Measurements from ENCODE around the gene TMSB15C. TPM values are rescaled to one million over a fixed set of nuclear protein-coding genes. Genes with fewer than 3 reads are reported as not detected.
A peak's percentile ranks its signal among the peaks of the same experiment; 100 is the strongest.
"Not testable (repeated sequence)": the region's sequence is repeated elsewhere in the genome, so short reads cannot be mapped to it uniquely, and the experiment has no call there.

The TMSB15C gene
- total and polyA plus RNA-seq, 4 donors = 0.26 to 12.3 (median 0.73) TPM

DNA sequence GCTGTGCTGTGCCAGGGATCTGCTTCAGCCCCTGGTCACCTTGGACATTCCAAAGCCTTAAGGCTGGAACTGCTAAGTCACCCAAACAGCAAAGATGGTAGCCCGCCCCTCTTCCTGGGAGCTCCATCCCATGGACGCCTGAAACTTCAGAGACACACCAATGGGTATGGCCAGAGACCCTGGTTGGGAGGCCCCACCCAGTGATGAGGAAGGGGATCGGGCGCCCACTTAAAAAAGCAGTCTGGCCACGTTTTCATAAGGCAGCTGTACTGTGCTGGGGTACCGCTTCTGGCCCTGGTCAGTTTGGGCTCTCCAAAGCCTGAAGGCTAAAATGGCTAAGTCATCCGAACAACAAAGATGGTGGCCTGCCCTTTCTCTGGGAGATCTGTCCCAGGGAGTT lies 9.4 kb upstream of the TMSB15C start:
- ATAC-seq (ENCODE audit: insufficient read depth, low FRiP score) = no peak
- TF ChIP-seq CTCF (IDR thresholded peaks at IDR 0.05; ENCODE audit: control extremely low read depth, extremely low read depth) = no peak
- Histone ChIP-seq H3K27ac (ENCODE audit: low read depth in 1 of 2, low read length in 1 of 2) (no peak overlapping the region), H3K36me3 (ENCODE audit: control insufficient read depth in 4 of 4, insufficient read depth in 4 of 4, low read length in 4 of 4) (no peaks in the 10 kb centered on the region), H3K9me3 (ENCODE audit: control insufficient read depth in 4 of 4, insufficient read depth in 3 of 4, low read length in 3 of 4) (peaks cover 0 to 7% (median under 1%) of the 10 kb centered on the region in 4 donors), H3K4me1 (ENCODE audit: control insufficient read depth in 5 of 5, insufficient read depth in 5 of 5, low read length in 5 of 5) (no peaks in the 10 kb centered on the region), H3K27me3 (ENCODE audit: control insufficient read depth in 3 of 3, insufficient read depth in 3 of 3, low read length in 2 of 3) (peaks cover 4 to 36% (median 20%) of the 10 kb centered on the region in 3 donors), H3K4me3 (no peak overlapping the region), H3K9ac (ENCODE audit: insufficient read depth in 1 of 2, low read length in 2 of 2) (no peak overlapping the region)
- WGBS, 2 donors = 79 to 90% methylated on average over 6 to 7 of the region's 7 CpGs
- no peak for DNase-seq

DNA sequence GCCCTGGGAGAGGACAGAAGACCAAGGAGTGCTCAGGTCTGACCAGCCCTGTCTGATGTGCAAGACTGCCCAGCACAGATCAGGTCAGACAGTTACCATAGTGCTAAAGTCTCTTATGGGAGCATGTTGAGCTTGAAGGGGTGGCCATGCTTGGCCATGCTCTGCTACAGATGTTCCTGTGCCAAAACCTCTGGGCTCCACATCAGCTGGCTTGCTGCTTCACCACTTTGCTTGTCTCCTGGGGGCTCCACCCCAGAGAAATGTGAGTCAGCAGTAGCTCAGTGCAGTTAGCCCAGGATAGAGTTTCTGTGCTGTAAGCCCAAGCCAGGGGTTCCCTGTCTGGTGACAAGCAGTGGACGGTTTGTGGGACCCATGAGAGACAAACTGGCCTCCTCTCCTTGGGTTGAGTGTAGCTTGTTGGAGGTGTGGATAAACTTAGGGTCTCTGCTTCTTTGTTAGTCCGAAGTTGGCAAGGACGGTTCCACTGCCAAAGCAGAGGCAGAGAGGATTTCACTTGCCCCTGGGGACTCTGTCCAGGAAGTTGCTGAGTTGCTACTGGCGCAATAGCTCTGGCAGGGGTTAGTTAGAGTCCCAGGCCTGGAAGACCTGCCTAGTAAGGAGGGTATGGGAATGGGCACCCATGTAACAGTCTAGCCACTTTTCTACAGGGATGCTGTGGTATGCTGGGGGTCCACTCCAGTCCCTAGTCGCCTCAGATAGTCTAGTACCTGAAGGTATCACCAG lies 8.7 kb upstream of the TMSB15C start:
- H3K4me3 ChIP-seq = no peak overlapping the region
- WGBS, 2 donors = 67 to 68% methylated on average over 5 of the region's 5 CpGs
- H3K9ac ChIP-seq (ENCODE audit: insufficient read depth in 1 of 2, low read length in 2 of 2) = no peak overlapping the region
- H3K27ac ChIP-seq (ENCODE audit: low read depth in 1 of 2, low read length in 1 of 2) = no peak overlapping the region
- DNase-seq (no peak), ATAC-seq (ENCODE audit: insufficient read depth, low FRiP score) (peak; percentile 11)
- no peak for TF ChIP-seq CTCF (IDR thresholded peaks at IDR 0.05; ENCODE audit: control extremely low read depth, extremely low read depth)
- peaks cover 0 to 7% (median under 1%) of the 10 kb centered on the region in 4 donors for H3K9me3 ChIP-seq (ENCODE audit: control insufficient read depth in 4 of 4, insufficient read depth in 3 of 4, low read length in 3 of 4)
- peaks cover 4 to 29% (median 13%) of the 10 kb centered on the region in 3 donors for H3K27me3 ChIP-seq (ENCODE audit: control insufficient read depth in 3 of 3, insufficient read depth in 3 of 3, low read length in 2 of 3)
- no peaks in the 10 kb centered on the region for H3K4me1 ChIP-seq (ENCODE audit: control insufficient read depth in 5 of 5, insufficient read depth in 5 of 5, low read length in 5 of 5)
- H3K36me3 ChIP-seq (ENCODE audit: control insufficient read depth in 4 of 4, insufficient read depth in 4 of 4, low read length in 4 of 4) = no peaks in the 10 kb centered on the region

DNA sequence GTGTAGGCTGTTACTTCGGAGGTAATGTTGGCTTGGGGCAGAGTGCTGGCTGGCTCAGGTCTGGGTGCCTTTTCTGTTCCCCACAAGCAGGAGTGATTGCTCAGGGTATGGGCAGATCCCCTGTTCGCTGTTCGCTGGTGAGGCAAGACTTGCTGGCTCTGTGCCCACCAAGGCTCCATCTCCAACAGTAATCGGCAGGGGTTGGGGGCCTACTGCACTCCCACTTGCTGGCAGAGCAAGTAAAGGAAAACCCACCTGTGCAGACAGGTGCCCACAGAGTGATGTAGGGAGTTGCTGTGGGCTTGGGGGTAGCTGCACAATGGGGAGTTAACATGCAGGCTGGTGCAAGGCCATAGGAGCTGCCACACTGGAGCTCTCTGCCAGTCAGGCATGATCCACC lies 8.0 kb upstream of the TMSB15C start:
- ATAC-seq (ENCODE audit: insufficient read depth, low FRiP score) = no peak
- no peaks in the 10 kb centered on the region for H3K4me1 ChIP-seq (ENCODE audit: control insufficient read depth in 5 of 5, insufficient read depth in 5 of 5, low read length in 5 of 5)
- H3K27me3 ChIP-seq (ENCODE audit: control insufficient read depth in 3 of 3, insufficient read depth in 3 of 3, low read length in 2 of 3) = peaks cover 4 to 23% (median 7%) of the 10 kb centered on the region in 3 donors
- H3K4me3 ChIP-seq = no peak overlapping the region
- no peak overlapping the region for H3K9ac ChIP-seq (ENCODE audit: insufficient read depth in 1 of 2, low read length in 2 of 2)
- TF ChIP-seq CTCF (IDR thresholded peaks at IDR 0.05; ENCODE audit: control extremely low read depth, extremely low read depth) = no peak
- 68 to 69% methylated on average over 4 of the region's 4 CpGs for WGBS, 2 donors
- H3K9me3 ChIP-seq (ENCODE audit: control insufficient read depth in 4 of 4, insufficient read depth in 3 of 4, low read length in 3 of 4) = peaks cover 0 to 7% (median 0%) of the 10 kb centered on the region in 4 donors
- DNase-seq = no peak
- no peak overlapping the region for H3K27ac ChIP-seq (ENCODE audit: low read depth in 1 of 2, low read length in 1 of 2)
- H3K36me3 ChIP-seq (ENCODE audit: control insufficient read depth in 4 of 4, insufficient read depth in 4 of 4, low read length in 4 of 4) = no peaks in the 10 kb centered on the region

GRCh38 chrX:104077854-104078253 lies 1.8 kb upstream of the TMSB15C start:
- not testable (repeated sequence) for H3K4me3 ChIP-seq; H3K27me3 ChIP-seq (ENCODE audit: control insufficient read depth in 3 of 3, insufficient read depth in 3 of 3, low read length in 2 of 3); H3K9me3 ChIP-seq (ENCODE audit: control insufficient read depth in 4 of 4, insufficient read depth in 3 of 4, low read length in 3 of 4); H3K27ac ChIP-seq (ENCODE audit: low read depth in 1 of 2, low read length in 1 of 2); H3K4me1 ChIP-seq (ENCODE audit: control insufficient read depth in 5 of 5, insufficient read depth in 5 of 5, low read length in 5 of 5); H3K9ac ChIP-seq (ENCODE audit: insufficient read depth in 1 of 2, low read length in 2 of 2); DNase-seq; H3K36me3 ChIP-seq (ENCODE audit: control insufficient read depth in 4 of 4, insufficient read depth in 4 of 4, low read length in 4 of 4); ATAC-seq (ENCODE audit: insufficient read depth, low FRiP score)
- no CpG with 5 or more reads among the region's 6 CpGs for WGBS, 2 donors

DNA sequence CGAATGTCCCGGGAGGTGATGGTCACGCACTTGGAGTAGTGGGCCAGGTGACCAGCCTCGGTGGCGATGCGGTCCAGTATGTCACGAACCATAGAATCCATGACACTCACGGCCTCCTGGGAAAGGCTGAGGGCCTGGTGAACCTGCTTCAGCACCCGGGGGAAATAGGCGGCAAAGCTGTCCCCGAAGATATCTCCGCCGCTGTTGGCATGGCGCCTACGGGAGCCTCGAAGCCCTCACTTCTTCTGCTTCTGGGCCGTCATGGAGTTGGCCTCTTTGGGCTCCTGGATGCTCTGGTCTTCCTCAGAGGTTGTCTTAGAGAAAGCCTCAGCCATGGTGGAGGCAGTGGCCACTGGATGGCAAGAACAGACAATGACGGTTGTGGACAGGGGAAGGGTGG lies 13.4 kb downstream of the TMSB15C start:
- not testable (repeated sequence) for H3K4me3 ChIP-seq; H3K36me3 ChIP-seq (ENCODE audit: control insufficient read depth in 4 of 4, insufficient read depth in 4 of 4, low read length in 4 of 4); H3K27ac ChIP-seq (ENCODE audit: low read depth in 1 of 2, low read length in 1 of 2); H3K4me1 ChIP-seq (ENCODE audit: control insufficient read depth in 5 of 5, insufficient read depth in 5 of 5, low read length in 5 of 5); H3K9ac ChIP-seq (ENCODE audit: insufficient read depth in 1 of 2, low read length in 2 of 2); H3K9me3 ChIP-seq (ENCODE audit: control insufficient read depth in 4 of 4, insufficient read depth in 3 of 4, low read length in 3 of 4); DNase-seq; ATAC-seq (ENCODE audit: insufficient read depth, low FRiP score); H3K27me3 ChIP-seq (ENCODE audit: control insufficient read depth in 3 of 3, insufficient read depth in 3 of 3, low read length in 2 of 3)
- 91 to 92% methylated on average over 7 to 9 of the region's 18 CpGs for WGBS, 2 donors

DNA sequence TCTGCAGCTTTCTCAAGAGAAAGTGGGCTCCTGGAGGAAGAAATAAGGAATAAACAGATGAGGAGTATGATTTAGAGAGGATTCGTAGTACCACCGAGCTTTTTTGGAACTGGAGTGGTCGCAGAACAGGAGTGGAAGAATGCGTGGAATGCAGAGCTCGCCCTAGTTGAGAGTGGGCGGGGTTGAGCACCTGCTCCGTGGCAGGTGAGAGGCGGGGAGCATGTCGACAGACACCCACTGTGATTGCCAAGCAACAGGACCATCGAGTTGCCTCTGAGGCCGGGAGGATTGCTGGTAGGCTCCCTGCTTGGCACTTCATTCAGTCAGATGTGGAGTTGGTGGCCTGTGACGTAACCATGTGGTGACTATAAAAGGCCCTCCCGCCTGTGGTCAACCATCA lies 21.1 kb downstream of the TMSB15C start:
- not testable (repeated sequence) for H3K27me3 ChIP-seq (ENCODE audit: control insufficient read depth in 3 of 3, insufficient read depth in 3 of 3, low read length in 2 of 3); ATAC-seq (ENCODE audit: insufficient read depth, low FRiP score)
- WGBS, 2 donors = no CpG with 5 or more reads among the region's 13 CpGs

More for the DNA sequence above, 21.1 kb downstream of the TMSB15C start:
- not testable (repeated sequence) for H3K4me3 ChIP-seq; H3K27ac ChIP-seq (ENCODE audit: low read depth in 1 of 2, low read length in 1 of 2); H3K9me3 ChIP-seq (ENCODE audit: control insufficient read depth in 4 of 4, insufficient read depth in 3 of 4, low read length in 3 of 4); H3K36me3 ChIP-seq (ENCODE audit: control insufficient read depth in 4 of 4, insufficient read depth in 4 of 4, low read length in 4 of 4); H3K4me1 ChIP-seq (ENCODE audit: control insufficient read depth in 5 of 5, insufficient read depth in 5 of 5, low read length in 5 of 5); H3K9ac ChIP-seq (ENCODE audit: insufficient read depth in 1 of 2, low read length in 2 of 2); DNase-seq

Measured in lung (tissue), 12 donors.